NCI-H345 treated with DMSO at 0.1 percent for 48 hours (cell line): Measurements from ENCODE around the gene MRRF.
"Not testable (repeated sequence)": the region's sequence is repeated elsewhere in the genome, so short reads cannot be mapped to it uniquely, and the experiment has no call there.

Source experiments
- DNase-seq: peaks from one replicate; lab custom pipeline; 2025; ENCODE audit not compliant: unreplicated experiment; lab: John Stamatoyannopoulos, UW

The MRRF gene

DNA sequence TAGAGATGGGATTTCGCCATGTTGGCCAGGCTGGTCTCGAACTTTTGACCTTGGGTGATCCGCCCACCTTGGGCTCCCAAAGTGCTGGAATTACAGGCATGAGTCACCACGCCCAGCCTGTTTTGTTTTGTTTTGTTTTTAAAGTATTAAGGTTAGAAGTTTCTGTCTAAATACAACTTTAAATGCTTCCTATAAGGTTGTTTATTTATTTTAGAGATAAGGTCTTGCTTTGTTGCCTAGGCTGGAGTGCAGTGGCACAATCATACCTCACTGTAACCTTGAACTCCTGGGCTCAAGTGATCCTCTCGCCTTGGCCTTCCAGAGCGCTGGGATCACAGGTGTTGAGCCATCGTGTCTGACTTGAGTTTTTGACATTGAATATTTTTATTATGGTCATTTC is 11.4 kb downstream of the MRRF start:
- DNase-seq = no peak

DNA sequence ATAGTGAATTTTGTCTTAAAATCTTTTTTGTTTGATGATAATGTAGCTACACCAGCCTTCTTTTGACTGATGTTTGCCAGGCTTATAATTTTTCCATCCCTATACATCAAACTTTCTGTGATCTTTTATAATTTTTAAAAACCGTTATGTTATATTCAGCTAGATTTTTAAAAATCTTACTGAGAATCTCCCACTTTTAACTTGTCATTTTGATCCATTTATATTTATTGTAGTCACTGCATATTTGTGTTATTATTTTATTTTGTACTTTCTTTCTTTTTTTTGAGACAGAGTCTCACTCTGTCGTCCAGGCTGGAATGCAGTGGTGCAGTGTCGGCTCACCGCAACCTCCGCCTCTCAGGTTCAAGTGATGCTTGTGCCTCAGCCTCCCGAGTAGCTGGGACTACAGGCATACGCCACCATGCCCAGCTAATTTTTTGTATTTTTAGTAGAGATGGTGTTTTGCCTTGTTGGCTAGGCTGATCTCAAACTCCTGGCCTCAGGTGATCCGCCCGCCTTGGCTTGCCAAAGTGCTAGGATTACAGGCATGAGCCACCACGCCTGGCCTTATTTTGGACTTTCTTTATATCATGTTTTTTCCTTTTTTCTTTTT is 12.7 kb downstream of the MRRF start:
- no peak for DNase-seq

DNA sequence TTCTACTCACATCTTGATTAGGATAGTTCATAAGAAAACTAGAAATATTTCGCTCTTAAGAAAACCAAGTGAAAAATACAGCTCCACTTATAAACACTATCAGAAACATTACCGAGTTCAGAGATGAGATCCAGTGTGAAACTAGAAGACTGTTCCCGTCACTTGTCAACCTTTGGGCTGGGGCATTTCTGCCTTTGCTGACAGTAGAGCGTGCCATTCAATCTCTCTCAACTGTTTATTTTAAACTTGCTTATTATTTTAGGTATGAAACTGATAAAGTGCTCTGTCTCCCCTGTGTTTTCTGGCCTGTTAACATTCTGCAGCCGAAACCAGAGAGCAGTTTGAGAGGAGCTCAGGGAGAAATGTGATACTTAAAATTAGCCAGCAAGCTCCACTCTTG is 16.7 kb downstream of the MRRF start:
- no peak for DNase-seq

DNA sequence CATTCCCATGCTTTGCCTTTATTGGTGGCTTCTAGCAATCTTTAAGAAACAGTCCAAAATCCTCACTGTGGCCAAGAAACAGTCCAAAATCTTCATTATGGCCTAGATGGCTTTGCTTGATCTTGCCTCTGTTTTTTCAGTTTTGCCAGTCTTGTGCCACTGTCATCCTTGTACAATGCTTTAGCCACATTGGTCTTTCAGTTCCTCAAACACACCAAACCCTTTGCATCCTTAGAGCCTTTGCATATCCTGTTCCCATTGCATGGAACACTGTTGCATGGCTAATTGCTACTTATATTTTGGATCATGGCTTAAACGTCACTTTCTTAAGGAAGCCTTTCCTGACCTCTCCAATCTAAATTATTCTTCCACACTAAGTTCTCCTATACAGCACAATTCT is 22.1 kb downstream of the MRRF start:
- no peak for DNase-seq

DNA sequence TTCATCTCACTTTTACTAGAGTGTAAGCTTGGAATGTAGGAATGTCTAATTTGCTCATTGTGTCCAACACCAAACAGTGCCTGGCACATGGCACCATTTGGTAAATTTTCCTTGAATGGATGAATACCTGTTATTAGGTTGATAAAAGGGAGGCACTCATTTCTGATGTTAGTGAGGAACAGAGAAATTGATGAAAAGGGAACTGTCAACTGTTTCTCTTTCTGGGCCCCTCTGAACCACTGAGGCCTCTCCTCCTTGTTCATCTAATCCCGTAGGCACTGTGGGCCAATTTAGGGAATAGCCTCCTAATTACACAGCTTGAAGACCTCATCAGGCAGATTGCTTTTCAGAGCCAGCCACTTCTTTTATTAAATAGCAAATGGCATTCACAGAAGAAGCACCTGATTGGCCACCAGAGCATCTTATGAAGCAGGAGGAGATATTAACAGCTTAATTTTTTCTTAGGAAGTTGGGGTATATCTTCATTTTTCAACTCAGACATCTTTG is 22.6 kb downstream of the MRRF start:
- DNase-seq = no peak

DNA sequence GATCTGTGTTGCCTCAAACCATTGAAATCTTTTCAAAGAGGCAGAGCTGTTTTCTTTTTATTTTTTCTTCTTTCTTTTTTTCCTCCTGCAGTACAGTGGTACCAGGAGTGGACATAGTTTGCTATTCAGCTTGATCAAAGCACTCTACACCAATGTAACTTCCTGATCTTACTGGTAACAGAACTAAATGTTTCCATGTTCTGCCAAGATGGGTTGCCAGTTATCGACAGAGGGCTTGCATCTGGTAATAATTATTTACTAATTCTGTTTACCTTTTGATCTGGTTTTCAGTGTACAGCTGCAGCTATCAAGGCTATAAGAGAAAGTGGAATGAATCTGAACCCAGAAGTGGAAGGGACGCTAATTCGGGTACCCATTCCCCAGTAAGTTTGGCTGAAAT is 26.8 kb downstream of the MRRF start:
- no peak for DNase-seq

DNA sequence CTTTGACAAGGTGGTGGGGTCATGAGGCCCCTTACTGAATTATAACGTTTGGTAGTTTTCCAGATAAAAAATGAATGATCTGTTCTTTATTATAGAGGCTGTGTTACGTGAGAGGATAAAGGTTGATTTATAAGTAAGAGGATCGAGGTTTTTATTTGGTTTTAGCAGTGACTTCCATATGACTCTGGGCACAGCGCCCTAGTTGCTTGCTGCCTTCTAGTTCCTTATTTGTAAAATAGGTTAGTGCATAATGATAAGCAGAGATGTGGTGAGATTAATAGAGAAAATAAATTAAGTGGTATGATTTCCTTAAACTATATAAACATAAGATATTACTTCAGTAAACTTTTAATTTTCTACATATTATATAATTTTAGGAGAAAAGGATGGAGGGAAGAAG is 29.8 kb downstream of the MRRF start:
- DNase-seq = no peak

DNA sequence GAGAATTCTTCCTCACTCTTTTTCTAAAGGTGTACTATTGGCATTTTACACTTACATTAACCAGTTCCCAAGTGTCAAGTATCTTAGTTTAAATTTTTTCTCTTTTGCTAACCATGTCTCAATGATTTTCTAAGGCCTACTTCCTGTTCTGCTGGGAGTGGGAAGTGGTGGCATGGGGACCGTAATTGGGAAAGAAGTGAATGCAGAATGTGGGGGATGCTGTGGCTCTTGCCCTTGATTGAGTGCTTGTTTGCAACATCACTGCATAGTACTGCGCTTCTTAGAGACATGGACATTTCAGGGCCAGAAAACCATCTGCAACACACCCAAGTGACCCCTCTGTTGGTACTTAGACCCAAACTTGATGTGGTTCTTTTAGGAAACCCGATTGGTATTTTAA is 32.8 kb downstream of the MRRF start:
- DNase-seq = no peak

DNA sequence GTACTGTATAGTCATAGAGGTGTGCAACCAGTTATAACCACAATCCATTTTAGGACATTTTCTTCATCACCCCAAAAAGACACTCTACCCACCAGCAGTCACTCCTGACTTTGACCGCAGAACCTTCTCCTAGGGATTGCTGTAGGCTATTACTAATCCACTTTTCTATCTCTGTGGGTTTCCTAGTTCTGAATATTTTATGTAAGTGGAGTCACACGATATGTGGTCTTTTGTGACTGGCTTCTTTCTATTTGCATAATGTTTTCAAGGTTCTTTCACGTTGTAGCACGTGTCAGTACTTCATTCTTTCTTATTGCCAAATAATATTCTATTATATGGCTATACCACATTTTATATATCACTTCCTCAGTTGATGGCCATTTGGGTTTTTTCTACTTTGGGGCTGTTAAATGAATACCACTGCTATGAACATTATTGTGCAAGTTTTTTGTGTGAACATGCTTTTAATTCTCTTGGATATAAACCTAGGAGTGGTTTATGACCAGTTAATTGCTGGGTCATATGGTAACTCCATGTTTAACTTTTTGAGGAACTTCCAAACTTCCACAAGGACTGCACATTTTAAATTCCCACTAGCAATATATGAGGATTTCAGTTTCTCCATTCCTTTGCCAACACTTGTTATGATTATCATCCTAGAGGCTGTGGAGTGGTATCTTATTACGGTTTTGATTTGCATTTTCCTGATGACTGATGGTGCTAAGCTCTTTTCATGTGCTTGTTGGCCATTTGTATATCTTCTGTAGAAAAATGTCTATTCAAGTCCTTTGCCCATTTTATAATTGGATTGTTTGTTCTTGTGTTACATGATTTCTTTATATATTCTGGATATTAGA is 37.8 kb downstream of the MRRF start:
- DNase-seq = no peak

DNA sequence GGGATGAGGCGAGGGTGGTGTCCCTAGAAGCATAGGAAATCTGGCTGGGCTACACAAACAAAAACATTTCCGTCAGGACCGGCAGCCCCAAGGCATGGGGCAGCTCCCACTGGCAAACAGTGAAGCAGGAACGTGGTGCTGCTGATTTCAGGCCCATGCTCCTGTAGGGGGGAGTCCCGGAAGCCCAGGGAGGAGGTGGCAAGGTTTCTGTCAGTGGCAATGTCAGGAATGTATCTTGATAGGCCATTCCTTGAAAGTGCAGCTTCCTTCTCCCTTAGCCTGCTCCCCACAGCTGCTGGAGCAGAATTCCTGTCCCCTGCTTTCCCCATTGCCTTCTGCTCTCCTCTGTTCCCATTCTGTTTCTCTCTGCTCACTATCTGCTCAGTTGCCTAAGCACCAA is 42.4 kb downstream of the MRRF start:
- DNase-seq = no peak

DNA sequence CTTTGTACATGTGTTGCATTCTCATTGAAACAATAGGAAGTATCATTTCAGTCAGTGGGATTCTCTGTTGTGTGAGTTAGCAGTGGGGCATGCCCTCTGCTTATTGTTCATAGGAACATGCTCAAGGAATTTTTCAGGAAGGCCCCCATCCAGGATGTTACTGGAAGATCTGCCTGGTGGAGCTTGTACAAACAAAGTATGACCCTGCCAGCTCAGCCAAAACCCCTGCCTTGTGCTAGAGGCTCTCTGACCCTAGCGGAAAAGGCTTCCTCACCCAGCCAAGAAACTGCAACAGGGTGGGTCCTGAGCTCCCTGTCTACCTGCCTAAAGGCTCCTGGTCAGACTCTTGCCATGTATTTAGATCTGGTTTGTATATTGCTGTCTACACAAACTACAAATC is 43.2 kb downstream of the MRRF start:
- no peak for DNase-seq

DNA sequence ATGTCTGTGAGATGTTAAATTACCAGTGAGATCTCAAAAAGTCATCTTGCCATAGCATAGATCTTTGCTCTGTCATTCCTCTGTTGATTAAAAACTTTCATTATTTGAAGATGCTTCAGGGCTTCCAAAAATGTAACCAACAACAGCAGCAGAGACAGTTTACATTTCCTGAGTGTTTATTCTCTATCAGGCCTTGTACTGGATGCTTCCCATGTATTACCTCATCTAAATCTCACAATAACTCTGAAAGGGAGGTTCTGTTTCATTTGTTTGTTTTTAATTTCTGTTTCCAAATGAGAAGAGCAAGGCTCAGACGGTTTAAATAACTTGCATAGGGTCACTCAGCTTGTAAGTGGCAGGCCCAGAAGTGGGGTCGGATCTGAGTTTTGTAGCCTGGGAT is 45.2 kb downstream of the MRRF start:
- no peak for DNase-seq

DNA sequence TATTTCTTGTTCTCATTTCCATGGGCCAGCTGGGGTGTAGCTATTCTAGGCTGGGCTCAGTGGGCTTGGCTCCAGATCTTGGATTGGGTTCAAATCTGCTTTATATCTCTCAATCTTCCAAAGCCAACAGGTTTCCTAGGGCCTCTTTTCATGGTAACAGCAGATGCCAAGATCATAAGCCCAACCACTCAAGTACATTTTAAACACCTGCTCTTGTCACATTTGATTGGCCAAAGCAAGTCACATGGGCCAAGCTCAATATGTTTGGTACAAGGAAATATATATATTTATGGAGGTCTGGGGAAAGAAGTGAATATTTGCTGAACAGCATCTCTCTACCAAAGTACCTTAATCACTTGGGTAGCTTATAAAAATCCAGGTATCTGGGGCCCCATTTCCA is 49.5 kb downstream of the MRRF start:
- DNase-seq = no peak

DNA sequence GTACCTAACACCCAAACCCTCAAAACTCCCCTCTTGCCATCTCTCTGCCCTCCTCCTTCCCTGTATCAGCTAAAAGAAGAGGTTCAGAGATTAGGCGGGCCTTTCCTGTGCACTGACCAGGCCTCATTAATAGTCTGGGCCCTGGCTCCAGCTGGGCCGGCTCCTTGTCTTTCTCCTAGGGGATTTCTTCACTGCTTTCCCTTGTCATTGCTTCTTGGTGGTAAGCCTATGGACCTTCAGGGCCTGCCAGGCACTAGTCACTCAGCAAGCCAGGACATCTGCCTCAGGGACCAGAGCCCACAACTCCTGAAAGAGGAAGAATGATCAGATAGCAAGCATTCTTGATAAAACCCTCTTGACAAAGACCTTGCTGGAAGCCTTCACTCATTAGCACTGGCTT is 50.9 kb downstream of the MRRF start:
- no peak for DNase-seq

DNA sequence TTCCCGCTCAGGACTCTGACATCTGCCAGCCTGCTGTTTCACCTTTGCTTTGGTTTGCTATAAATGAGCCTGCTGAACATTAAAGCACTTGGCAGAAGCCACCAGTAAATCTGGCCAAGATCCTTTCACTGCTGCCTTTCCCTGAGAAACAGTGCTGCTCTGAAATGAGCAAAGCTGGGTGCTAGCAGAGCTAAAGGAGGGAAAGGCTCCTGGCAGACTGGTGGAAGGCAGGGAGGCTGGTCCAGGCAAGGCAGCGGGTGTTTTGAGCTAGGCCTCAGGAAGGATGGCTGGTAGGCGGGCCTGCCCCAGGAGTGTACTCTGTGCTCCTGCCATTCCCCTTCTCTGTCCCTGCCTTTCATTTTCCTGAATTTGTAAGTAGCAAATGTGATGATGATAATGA is 53.6 kb downstream of the MRRF start:
- no peak for DNase-seq

DNA sequence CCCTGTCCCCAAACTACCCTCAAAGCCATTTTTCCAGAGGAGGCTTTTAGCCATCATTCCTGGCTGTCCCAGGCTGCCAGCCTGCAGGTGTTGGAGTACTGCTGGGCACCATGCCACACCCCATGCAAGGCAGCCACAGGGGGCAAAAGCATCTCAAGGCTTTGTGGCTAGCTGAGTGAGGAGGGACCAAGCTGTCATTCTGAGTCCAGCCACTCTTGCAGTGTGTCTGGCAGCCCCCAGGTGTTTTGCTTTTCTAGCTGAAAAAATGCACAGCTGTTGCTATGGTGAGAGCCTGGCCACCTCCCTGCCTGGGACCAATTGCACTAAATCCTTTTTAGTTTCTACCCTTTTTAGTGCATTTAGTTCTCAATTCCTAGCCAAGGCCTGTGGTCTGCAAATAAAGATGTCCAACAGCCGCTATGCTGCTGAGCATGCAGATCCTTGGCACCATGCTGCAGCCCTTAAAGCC is 55.8 kb downstream of the MRRF start:
- peak; percentile 46 for DNase-seq

DNA sequence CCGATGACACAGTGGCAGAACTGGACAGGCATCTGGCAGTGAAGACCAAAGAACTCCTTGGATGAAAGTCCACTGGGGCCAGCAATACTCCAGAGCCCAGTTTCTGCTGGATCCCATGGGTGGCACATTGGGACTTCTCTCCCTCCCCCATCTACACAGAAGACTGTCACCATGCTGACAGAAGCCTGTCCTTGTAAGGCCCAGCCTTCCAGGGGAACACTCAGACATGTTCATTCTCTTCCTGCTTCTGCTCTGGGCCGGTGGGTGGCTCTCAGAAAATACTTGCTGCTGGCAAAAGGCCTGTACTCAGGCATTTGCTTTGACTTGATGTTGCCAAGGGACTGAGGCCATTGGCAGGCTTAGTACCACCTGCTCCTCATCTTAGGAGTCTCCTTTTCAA is 57.9 kb downstream of the MRRF start:
- DNase-seq = no peak

DNA sequence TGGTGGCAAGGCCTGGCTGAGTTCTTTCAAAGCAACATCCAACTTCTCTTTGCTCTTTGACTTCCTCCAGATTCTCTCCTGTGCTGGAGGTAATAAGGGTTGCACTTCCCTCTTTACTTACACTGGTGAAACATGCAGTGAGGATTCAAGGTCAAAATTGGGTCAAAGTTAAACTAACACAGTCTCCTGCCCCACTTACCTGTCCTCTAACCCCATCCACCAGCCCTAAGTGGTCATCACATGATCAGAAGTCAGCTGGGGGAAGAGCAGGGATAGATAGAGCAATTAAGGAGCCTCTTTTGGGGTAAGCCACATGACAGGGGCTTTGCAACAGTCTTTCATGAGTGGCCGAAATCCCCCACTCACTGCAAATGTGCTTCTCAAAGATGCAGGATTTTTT is 60.0 kb downstream of the MRRF start:
- DNase-seq = not testable (repeated sequence)

DNA sequence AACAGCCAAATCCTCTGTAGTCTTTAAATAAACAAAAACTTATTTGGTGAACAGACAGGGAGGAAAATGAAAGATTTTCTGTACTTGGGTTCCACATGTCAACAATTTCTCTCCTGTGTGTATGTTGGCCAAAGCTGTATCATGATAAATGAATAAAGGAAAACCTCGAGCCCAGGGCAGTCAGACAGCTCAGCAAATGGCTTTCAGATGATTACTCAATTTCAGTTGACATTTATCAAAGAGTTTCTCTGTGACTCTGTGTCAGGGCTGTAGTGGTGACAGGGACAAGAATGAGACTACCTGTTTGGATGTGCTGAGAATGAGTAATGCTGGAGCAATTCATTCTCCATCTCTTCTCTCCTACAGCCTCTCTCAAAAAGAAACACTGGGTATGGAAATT is 60.4 kb downstream of the MRRF start:
- no peak for DNase-seq

DNA sequence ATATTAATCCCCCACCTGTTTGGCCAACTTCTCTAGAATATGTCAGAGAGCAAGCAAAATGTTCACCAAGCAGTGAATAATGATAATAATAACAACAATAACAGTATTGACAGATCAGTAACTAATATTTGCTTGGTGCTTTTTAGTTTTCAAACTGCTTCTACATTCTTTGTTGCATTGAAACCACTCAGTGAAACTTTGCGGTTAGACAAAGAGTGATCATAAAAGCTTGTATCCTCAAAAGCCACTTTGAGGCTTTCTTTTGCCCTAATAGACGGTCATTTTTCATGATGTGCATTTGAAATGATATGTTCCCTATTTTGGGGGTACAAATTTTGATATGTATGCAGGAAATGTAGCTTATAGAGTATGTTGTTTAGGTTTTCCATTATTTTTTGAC is 62.5 kb downstream of the MRRF start:
- DNase-seq = no peak

DNA sequence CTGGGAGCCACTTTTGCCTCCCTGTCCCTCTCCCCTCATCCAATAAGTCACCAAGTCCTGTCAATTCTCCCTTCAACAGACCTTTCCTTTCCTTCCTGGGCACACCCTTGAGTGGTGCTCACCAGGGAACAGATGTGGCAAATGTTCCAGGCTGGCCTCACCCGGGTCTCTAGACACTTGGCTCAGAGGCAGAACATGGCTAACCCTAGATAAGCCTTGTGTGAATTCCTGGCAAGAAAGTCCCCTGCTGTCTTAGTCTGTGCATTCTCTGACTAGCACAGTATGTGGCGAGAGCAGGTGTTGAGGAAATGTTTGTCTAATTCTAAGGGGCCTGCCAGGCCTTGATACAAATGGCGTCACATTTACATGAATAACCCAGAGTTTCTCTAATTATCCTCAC is 64.9 kb downstream of the MRRF start:
- no peak for DNase-seq

DNA sequence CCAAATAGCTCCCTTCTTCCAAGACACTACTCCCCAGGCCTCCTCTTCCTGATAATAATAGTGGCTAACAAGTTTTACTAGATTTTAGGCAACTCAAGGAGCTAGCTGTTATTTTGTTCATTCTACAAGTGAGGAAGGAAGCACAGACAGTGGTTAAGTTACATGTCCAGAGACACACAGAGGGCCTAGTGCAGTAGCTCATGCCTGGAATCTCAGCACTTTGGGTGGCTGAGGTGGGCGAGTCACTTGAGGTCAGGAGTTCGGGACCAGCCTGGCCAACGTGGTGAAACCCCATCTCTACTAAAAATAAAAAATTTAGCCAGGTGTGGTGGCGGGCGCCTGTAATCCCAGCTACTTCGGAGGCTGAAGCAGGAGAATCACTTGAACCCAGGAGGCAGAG is 65.8 kb downstream of the MRRF start:
- not testable (repeated sequence) for DNase-seq

DNA sequence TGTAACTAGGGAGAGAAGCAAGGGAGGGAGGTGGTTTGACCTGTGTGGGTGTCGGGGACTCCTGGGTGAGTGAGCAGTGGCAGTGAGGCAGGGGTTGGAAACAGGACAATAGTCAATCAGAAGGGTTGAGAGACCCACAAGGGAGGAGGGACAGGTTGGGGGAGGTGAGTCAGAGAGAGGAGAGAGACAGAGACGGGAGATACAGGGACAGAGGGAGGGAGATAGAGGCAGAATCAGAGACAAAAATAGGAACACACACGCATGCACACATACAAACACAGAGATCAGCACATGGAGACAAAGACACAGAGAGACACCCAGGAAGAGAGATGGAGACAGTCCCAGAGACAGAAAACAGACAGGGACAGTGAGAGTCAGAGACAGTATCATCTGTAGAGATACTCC is 66.8 kb downstream of the MRRF start:
- DNase-seq = no peak
